Raji (cell line): ENCODE measurements around the gene TMEM31.

Experiments used
- POLR2A ChIP-seq: IDR thresholded peaks from 2 replicates; pipeline ENCODE4 v1.6.1; 2011; ENCODE audit warnings: low read depth, low read length, control low read depth; ENCODE audit not compliant: insufficient read depth

TMEM31 gene

GRCh38 chrX:103691059-103691458 lies 19.6 kb upstream of the TMEM31 start:
- no peak for TF ChIP-seq POLR2A

- no peak for TF ChIP-seq POLR2A
Measured at GRCh38 chrX:103697687-103698086, 13.0 kb upstream of the TMEM31 start.

GRCh38 chrX:103699243-103699642 lies 11.5 kb upstream of the TMEM31 start:
- TF ChIP-seq POLR2A = no peak

- no peak for TF ChIP-seq POLR2A
Measured at GRCh38 chrX:103704863-103705262, 5.8 kb upstream of the TMEM31 start.

- TF ChIP-seq POLR2A = no peak
Measured at GRCh38 chrX:103716962-103717361, 6.3 kb downstream of the TMEM31 start.

- TF ChIP-seq POLR2A = no peak
Measured at GRCh38 chrX:103718120-103718519, 7.4 kb downstream of the TMEM31 start.

GRCh38 chrX:103722505-103722904 lies 11.8 kb downstream of the TMEM31 start:
- TF ChIP-seq POLR2A = no peak

GRCh38 chrX:103726477-103726876 lies 15.8 kb downstream of the TMEM31 start:
- TF ChIP-seq POLR2A = no peak

GRCh38 chrX:103727115-103727514 lies 16.4 kb downstream of the TMEM31 start:
- TF ChIP-seq POLR2A = no peak

GRCh38 chrX:103729015-103729414 lies 18.3 kb downstream of the TMEM31 start:
- no peak for TF ChIP-seq POLR2A

- no peak for TF ChIP-seq POLR2A
Measured at GRCh38 chrX:103730147-103730795, 19.6 kb downstream of the TMEM31 start.

- TF ChIP-seq POLR2A = no peak
Measured at GRCh38 chrX:103730796-103731493, 20.2 kb downstream of the TMEM31 start.

- TF ChIP-seq POLR2A = no peak
Measured at GRCh38 chrX:103733017-103733416, 22.3 kb downstream of the TMEM31 start.

GRCh38 chrX:103734125-103734760 lies 23.5 kb downstream of the TMEM31 start:
- TF ChIP-seq POLR2A = no peak

- no peak for TF ChIP-seq POLR2A
Measured at GRCh38 chrX:103737696-103738095, 27.0 kb downstream of the TMEM31 start.

- no peak for TF ChIP-seq POLR2A
Measured at GRCh38 chrX:103739421-103739820, 28.7 kb downstream of the TMEM31 start.
